Stimulated activated CD8-positive, alpha-beta memory T cell treated with anti-CD3 and anti-CD28 coated beads, Interleukin-12 subunit alpha, Interleukin-12 subunit beta, amount 100 ng/mL, for 24 hours (primary cell): ENCODE data around the gene RNF224.
"Not testable (repeated sequence)": the region's sequence is repeated elsewhere in the genome, so short reads cannot be mapped to it uniquely, and the experiment has no call there.

Experiments
- DNase-seq: peaks from one replicate; pipeline ENCODE4 v3.0.0-alpha.2; 2020; ENCODE audit errors: extremely low read depth

Gene RNF224

GRCh38 chr9:137254624-137255447 lies 27.5 kb downstream of the RNF224 start, which contains the start of gene NELFB:
Gene NELFB (plus strand): TSS chr9:137255327.
- DNase-seq = peak; percentile 91

- DNase-seq = no peak
These were observed 28.3 kb downstream of the RNF224 start for GRCh38 chr9:137255448-137256114.

GRCh38 chr9:137256362-137256761 lies 29.1 kb downstream of the RNF224 start:
- DNase-seq = no peak

GRCh38 chr9:137256856-137257255 lies 29.6 kb downstream of the RNF224 start:
- no peak for DNase-seq

- not testable (repeated sequence) for DNase-seq
These were observed 35.0 kb downstream of the RNF224 start for GRCh38 chr9:137262173-137262908.

GRCh38 chr9:137262909-137263285 lies 35.6 kb downstream of the RNF224 start:
- no peak for DNase-seq

GRCh38 chr9:137263506-137263905 lies 36.2 kb downstream of the RNF224 start:
- no peak for DNase-seq

- DNase-seq = no peak
These were observed 36.8 kb downstream of the RNF224 start for GRCh38 chr9:137264067-137264466.

- no peak for DNase-seq
These were observed 38.3 kb downstream of the RNF224 start for GRCh38 chr9:137265496-137266161.

GRCh38 chr9:137266162-137266527 lies 38.8 kb downstream of the RNF224 start:
- DNase-seq = no peak

GRCh38 chr9:137266585-137267453 lies 39.5 kb downstream of the RNF224 start:
- DNase-seq = no peak

GRCh38 chr9:137267933-137268355 lies 40.6 kb downstream of the RNF224 start:
- no peak for DNase-seq

- DNase-seq = no peak
These were observed 41.4 kb downstream of the RNF224 start for GRCh38 chr9:137268538-137269201.

GRCh38 chr9:137269231-137269772 lies 42.0 kb downstream of the RNF224 start:
- no peak for DNase-seq

- DNase-seq = no peak
These were observed 43.8 kb downstream of the RNF224 start for GRCh38 chr9:137270929-137271695.

- no peak for DNase-seq
These were observed 44.4 kb downstream of the RNF224 start for GRCh38 chr9:137271696-137272076.

- DNase-seq = no peak
These were observed 45.2 kb downstream of the RNF224 start for GRCh38 chr9:137272241-137273094.

GRCh38 chr9:137273095-137273490 lies 45.8 kb downstream of the RNF224 start:
- no peak for DNase-seq
